HG02885 (cell line): ENCODE results near the gene SPINDOC.
"Not testable (repeated sequence)": the region's sequence is repeated elsewhere in the genome, so short reads cannot be mapped to it uniquely, and the experiment has no call there.

Source experiments
- ATAC-seq: cut with Tn5 transposase; IDR thresholded peaks from one replicate; pipeline ENCODE4 v1.9.1; 2021; ENCODE audit warnings: mild to moderate bottlenecking; ENCODE audit not compliant: unreplicated experiment, poor library complexity

SPINDOC gene

DNA sequence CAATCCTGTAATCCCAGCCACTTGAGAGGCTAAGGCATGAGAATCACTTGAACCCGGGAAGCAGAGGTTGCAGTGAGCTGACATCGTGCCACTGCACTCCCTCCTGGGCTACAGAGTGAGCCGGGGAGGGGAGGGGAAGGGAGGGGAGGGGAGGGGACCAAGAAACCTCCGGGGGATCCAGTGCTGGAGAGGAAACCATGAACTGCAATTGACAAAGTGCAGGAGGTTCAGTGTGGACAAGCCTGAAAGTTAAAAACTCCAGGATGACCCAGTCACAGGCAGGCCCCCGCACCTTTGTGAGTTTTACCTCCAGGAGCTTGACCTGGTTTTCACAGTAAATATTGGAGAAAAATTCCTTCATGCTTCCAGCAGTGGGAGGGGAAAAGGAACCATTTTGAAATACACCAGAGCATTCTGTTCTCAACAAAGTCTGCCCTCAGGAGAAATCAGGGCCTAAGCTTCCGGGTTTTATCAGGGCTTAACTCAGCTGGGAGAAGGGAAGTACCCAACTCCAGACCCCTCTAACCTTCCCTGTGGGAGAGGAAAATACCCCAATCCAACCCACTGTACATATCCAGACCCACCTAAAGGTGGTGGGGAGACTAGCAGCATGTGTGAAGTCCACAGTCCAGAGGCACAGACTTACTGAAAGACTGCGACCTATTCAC, 29.2 kb upstream of the SPINDOC start:
- ATAC-seq: no peak

GRCh38 chr11:63785823-63786222, 27.4 kb upstream of the SPINDOC start:
- no peak for ATAC-seq

DNA sequence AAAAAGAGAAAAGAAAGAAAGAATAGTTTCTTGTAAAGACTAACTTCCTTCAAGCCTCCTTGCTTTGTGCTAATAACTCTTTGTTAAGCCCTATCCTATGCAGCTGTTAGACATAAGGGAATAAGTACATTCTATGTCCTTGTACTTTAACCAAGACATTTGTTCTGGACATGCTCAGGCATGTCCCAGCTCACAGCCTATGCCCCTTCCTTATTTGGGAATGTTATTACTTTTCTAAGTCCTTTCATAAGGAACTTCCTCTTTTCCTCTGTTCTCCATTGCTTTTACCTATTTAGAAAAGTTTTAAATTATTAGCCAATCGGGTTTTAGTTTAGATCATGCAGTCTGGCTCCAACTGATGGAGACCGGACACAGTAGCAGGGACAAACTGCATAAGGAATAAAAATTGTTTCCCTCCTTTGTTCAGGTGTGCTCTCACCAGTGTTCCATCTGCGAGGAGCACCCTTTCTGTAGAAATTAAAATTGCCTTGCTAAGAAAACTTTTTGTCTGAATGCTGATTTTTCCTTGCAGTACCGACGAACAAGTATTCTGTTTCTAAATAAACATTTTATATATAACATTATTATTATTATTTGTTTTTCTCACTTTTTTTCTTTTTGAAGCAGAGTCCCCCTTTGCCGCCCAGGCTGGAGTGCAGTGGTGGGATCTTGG, 21.6 kb upstream of the SPINDOC start:
- ATAC-seq: no peak

- no peak for ATAC-seq
Measured at GRCh38 chr11:63793161-63793560, 20.1 kb upstream of the SPINDOC start.

DNA sequence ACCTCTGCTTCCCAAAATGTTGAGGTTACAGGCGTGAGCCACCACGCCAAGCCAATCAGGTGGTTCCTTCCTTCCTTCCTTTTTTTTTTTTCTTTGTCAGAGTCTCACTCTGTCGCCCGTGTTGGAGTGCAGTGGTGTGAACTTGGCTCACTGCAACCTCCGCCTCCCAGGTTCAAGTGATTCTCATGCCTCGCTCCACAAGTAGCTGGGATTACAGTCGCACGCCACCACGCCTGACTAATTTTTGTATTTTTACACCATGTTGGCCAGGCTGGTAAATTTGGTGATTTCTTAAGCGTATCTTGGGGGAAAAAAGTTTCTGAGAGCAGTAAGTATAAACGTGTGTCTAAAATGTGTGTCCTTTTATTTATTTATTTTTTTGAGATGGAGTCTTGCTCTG, 18.2 kb upstream of the SPINDOC start:
- ATAC-seq: no peak

- ATAC-seq: no peak
Measured at GRCh38 chr11:63800921-63801320, 12.3 kb upstream of the SPINDOC start.

- ATAC-seq: no peak
Measured at GRCh38 chr11:63802637-63803414, 10.4 kb upstream of the SPINDOC start.

DNA sequence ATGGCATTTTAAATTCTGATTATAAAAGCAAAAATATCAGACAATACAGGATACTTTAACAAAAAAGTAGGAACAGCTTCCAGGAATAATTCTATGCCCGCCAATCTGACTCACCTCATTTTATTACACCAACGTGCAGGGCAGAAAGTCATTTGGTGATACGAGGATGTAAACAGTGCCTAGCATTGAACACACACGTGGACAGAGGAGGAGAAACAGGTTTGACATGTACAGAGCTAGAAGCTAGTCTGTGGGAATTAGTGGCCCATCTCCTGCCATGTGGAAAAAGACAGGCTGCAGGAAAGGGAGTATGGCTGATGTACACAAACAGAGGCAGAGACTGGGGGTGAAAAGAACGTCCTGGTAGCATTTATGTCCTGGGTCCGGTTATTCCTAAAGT, 9.0 kb upstream of the SPINDOC start:
- ATAC-seq: no peak

- ATAC-seq: no peak
Measured at GRCh38 chr11:63805844-63806415, 7.3 kb upstream of the SPINDOC start.

- not testable (repeated sequence) for ATAC-seq
Measured at GRCh38 chr11:63810383-63810782, 2.9 kb upstream of the SPINDOC start.

DNA sequence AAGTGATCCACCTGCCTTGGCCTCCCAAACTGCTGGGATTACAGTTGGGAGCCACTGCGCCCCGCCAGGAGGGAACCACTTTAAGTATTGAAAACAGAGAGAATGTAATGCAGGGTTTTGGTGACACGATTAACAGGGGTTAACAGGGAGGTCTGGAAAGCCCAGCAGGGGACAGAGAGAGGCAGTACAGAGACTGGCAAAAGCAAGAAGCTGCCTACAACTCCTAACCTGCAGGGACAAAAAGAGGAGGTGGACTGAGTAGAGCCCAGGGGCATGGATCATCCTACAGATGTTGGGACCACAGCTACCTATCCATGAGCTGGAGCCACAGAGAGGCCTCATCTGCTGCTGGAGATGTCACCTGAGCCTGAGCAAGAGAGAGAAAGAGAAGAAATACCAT, 1.7 kb upstream of the SPINDOC start:
- no peak for ATAC-seq

DNA sequence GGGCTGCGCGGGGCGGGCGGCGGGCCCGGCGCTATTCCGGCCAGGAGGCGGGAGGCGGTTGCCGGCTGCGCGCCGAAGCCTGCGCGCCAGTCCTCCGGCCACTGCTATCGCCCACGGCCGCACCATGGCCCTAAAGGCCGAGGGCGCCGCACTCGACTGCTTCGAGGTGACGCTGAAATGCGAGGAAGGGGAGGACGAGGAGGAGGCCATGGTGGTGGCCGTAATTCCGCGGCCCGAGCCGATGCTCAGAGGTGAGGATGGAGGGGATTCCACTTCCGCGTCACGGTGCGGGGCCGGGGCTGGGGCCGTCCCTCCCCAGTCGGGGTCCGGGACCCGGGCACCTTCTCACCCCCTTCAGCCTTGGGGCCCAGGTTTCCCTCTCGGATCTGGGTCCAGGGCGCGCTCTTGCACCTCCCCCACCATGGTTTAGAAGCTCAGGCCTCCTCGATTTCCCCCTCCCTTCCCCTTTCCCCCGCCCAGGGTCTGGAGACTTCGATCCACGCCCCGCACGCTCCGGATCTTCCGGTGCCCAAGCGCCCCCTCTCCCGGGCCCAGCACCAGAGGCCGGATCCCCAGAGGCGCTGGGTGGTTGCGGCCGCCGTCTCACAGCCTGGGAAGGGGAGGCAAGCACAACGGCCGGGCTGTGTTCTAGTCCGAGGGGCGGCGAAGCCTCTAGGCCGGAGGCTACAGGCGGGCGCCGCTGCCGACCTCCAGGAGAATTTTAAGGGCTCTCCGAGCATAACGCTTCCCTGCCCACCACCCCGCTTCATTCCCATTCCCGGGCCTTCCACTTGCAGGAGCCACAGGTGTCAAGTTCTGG, 517 bp downstream of the SPINDOC start:
- peak; percentile 33 for ATAC-seq

DNA sequence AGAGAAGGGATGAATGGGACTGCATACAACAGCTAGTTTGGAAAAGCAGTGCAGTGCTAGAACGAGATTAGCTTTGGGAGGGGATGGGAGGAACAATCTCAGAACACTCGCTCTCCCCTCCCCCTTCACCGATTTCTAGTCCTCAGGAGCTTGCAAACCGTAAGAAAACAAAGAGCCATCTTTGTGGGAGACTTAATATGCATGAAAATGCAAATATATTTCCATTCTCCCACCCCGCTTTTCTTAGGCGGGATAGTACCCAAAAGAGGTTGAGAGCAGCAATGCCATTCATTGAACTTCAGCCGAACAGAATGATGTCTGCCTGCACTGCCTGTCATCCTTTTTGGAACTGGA, 1.1 kb downstream of the SPINDOC start:
- ATAC-seq: no peak

DNA sequence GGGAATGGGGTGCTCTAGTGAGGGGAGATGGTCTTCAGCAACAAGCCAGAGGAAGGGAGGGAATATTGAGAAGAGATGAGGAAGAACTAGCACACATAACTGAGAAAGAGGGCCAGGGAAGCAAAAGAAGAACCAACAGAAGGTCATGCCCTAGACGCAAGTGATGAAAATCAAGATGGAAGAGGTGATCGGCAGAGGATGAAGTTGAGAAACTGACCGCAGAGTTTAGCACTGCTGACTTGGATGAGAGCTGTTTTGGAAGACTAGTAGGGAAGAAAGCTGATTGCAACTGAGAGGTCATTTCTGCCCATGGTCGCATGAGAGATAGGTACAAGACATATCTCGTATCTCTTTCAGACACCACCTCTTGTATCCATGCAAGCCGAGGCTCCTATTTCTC, 2.9 kb downstream of the SPINDOC start:
- no peak for ATAC-seq

DNA sequence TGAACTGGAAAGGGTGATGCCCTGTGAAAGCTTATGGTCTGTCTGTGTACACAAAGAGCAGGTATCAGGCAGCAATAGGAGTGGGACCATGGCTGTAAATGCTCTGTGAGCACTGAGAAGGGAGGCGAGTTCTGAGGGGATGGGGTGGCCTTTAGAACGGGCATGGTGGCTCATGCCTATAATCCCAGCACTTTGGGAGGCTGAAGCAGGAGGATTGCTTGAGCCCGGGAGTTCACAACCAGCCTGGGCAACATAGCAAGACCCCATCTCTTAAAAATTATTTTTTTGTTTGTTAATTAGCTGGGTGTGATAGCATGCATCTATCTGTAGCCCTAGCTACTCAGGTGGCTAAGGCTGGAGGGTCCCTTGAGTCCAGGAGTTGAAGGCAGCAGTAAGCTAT, 3.5 kb downstream of the SPINDOC start:
- no peak for ATAC-seq

GRCh38 chr11:63817758-63818498, 4.7 kb downstream of the SPINDOC start:
- no peak for ATAC-seq

- no peak for ATAC-seq
Measured at GRCh38 chr11:63818609-63819008, 5.4 kb downstream of the SPINDOC start.

DNA sequence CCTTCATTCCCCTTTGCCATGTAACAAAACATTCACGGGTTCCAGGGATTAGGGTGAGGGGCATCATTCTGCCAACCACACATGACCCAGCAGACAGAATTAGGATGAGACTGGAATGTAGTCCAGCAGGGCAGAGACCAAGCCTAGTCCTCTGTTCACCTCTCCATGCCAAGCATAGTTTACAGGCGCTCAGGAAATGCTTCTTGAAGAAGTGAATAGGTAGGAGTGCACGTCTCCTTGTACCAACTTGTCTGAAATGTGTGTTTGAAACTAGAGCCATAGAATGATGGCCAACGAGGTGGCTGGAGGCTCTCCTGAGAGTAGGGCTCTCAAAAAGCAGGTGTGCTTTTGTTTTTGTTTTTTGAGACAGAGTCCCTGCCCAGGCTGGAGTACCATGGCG, 8.2 kb downstream of the SPINDOC start:
- no peak for ATAC-seq

- no peak for ATAC-seq
Measured at GRCh38 chr11:63826471-63827190, 13.4 kb downstream of the SPINDOC start.
